Ishikawa (cell line): ENCODE measurements around the gene CHM.

ENCODE experiments used
- CEBPB ChIP-seq: IDR thresholded peaks from 2 replicates; pipeline ENCODE4 v1.6.1; 2012
- CREB1 ChIP-seq: IDR thresholded peaks from 2 replicates; pipeline ENCODE4 v1.6.1; 2012; ENCODE audit warnings: low read depth
- EGR1 ChIP-seq: IDR thresholded peaks from 2 replicates; pipeline ENCODE4 v1.6.1; 2012
- EP300 ChIP-seq: IDR thresholded peaks from 2 replicates; pipeline ENCODE4 v1.6.1; 2012; ENCODE audit warnings: borderline replicate concordance
- FOXM1 ChIP-seq: IDR thresholded peaks from 2 replicates; pipeline ENCODE4 v1.6.1; 2012; ENCODE audit warnings: low read depth, borderline replicate concordance
- MAX ChIP-seq: IDR thresholded peaks from 2 replicates; pipeline ENCODE4 v1.6.1; 2012
- NFIC ChIP-seq: IDR thresholded peaks from 2 replicates; pipeline ENCODE4 v1.6.1; 2012
- RAD21 ChIP-seq: IDR thresholded peaks from 2 replicates; pipeline ENCODE4 v1.6.1; 2012; ENCODE audit warnings: low read depth
- TAF1 ChIP-seq: IDR thresholded peaks from 2 replicates; pipeline ENCODE4 v1.6.1; 2012; ENCODE audit warnings: low read depth, mild to moderate bottlenecking
- TCF12 ChIP-seq: IDR thresholded peaks from 2 replicates; pipeline ENCODE4 v1.6.1; 2012; ENCODE audit warnings: low read depth
- TEAD4 ChIP-seq: IDR thresholded peaks from 2 replicates; pipeline ENCODE4 v1.6.1; 2012
- USF1 ChIP-seq: IDR thresholded peaks from 2 replicates; pipeline ENCODE4 v1.6.1; 2012
- YY1 ChIP-seq: IDR thresholded peaks from 2 replicates; pipeline ENCODE4 v1.6.1; 2012; ENCODE audit warnings: low read depth
- ZBTB7A ChIP-seq: IDR thresholded peaks from 2 replicates; pipeline ENCODE4 v1.6.1; 2012; ENCODE audit warnings: low read depth
- TF ChIP-seq, protein P1 (sequence below): IDR thresholded peaks from 2 replicates; pipeline ENCODE4 v1.6.1; 2012; ENCODE audit warnings: low read depth, mild to moderate bottlenecking

The CHM gene

GRCh38 chrX:85963736-85964135 is 83.6 kb downstream of the CHM start:
- TF ChIP-seq TEAD4 = no peak
- TF ChIP-seq, protein P1, sequence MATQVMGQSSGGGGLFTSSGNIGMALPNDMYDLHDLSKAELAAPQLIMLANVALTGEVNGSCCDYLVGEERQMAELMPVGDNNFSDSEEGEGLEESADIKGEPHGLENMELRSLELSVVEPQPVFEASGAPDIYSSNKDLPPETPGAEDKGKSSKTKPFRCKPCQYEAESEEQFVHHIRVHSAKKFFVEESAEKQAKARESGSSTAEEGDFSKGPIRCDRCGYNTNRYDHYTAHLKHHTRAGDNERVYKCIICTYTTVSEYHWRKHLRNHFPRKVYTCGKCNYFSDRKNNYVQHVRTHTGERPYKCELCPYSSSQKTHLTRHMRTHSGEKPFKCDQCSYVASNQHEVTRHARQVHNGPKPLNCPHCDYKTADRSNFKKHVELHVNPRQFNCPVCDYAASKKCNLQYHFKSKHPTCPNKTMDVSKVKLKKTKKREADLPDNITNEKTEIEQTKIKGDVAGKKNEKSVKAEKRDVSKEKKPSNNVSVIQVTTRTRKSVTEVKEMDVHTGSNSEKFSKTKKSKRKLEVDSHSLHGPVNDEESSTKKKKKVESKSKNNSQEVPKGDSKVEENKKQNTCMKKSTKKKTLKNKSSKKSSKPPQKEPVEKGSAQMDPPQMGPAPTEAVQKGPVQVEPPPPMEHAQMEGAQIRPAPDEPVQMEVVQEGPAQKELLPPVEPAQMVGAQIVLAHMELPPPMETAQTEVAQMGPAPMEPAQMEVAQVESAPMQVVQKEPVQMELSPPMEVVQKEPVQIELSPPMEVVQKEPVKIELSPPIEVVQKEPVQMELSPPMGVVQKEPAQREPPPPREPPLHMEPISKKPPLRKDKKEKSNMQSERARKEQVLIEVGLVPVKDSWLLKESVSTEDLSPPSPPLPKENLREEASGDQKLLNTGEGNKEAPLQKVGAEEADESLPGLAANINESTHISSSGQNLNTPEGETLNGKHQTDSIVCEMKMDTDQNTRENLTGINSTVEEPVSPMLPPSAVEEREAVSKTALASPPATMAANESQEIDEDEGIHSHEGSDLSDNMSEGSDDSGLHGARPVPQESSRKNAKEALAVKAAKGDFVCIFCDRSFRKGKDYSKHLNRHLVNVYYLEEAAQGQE = no peak
- no peak for TF ChIP-seq TAF1
- TF ChIP-seq EGR1 = no peak
- no peak for TF ChIP-seq CEBPB
- no peak for TF ChIP-seq USF1
- no peak for TF ChIP-seq NFIC
- TF ChIP-seq TCF12 = no peak
- no peak for TF ChIP-seq YY1
- TF ChIP-seq FOXM1 = no peak
- no peak for TF ChIP-seq MAX
- TF ChIP-seq EP300 = no peak

GRCh38 chrX:85955510-85955909 is 91.8 kb downstream of the CHM start:
- no peak for TF ChIP-seq TAF1
- no peak for TF ChIP-seq CEBPB
- TF ChIP-seq USF1 = no peak
- TF ChIP-seq CREB1 = no peak
- TF ChIP-seq YY1 = no peak

DNA sequence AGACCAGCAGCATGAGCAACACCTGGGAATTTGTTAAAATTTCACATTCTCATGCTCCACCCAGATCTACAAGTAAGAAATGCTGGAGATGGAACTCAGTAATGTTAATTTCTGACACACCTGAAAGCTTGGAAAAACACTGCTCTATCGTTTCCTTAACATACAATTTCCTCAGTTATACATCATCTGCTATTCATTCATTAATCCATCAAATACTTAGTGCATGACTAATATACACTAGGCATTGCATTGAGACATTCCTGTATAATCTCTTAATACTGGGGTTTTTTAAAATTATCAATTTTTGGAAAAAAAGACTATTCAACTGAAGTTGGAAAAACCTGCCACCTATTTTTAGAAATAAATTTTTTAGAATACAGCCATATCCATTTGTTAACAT is 106.1 kb downstream of the CHM start:
- TF ChIP-seq TCF12 = no peak
- no peak for TF ChIP-seq TEAD4
- TF ChIP-seq CEBPB = no peak
- no peak for TF ChIP-seq NFIC
- TF ChIP-seq CREB1 = no peak
- no peak for TF ChIP-seq RAD21
- TF ChIP-seq, protein P1 = no peak
- no peak for TF ChIP-seq ZBTB7A
- TF ChIP-seq EP300 = no peak
- TF ChIP-seq TAF1 = no peak
- no peak for TF ChIP-seq YY1
- TF ChIP-seq FOXM1 = no peak
- no peak for TF ChIP-seq EGR1
- no peak for TF ChIP-seq MAX
- no peak for TF ChIP-seq USF1

DNA sequence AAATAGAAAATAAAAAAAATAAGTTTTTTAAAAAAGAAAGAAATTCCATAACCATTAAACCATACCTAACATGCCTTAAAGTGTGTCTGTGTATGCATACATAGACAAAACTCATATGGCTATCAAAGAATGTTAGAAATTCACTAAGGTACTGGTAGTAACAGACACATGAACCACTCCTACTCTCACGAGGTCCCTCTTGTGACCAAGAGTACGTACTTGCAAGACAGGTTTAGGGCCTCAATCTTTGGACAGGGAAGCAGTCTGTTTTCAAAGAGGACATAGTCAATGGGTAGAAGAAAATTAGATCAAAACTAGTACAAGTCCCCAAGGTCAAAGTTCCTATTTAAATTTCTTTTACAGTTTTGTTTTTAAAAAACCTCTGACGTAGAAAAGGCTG is 117.3 kb downstream of the CHM start:
- TF ChIP-seq NFIC (no peak), CREB1 (no peak), TAF1 (no peak), MAX (no peak)
- TF ChIP-seq, protein P1 = no peak
